ENCODE results near the gene TTLL6. TPM values are rescaled to one million over a fixed set of nuclear protein-coding genes. Genes with fewer than 3 reads are reported as not detected.
"Not testable (repeated sequence)": the region's sequence is repeated elsewhere in the genome, so short reads cannot be mapped to it uniquely, and the experiment has no call there.

The TTLL6 gene
- total and polyA plus RNA-seq, 2 of the 8 experiments (the other 6 are each of a cell fraction or from before 2014, with no cell fraction given), result 2.6 to 4.3 TPM

DNA sequence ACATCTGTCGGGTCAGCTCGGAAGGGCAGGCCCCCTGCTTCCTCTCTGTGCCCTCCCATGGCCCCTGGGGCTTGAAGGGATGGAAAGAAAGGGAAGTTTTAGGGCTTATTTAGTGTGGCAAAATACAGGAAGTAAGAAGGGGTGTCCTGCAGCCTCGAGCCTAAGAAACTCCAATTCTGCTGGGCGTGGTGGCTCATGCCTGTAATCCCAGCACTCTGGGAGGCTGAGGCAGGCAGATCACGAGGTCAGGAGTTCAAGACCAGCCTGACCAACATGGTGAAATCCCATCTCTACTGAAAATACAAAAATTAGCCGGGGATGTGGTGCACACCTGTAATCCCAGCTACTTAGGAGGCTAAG lies 20.9 kb downstream of the TTLL6 start:
- H3K18ac ChIP-seq (ENCODE audit: extremely low read depth, low read length); H3K9ac ChIP-seq (replicated peaks in 1 of 4; ENCODE audit: extremely low read depth in 1 of 4, low read depth in 3 of 4, low read length in 3 of 4); H3K23me2 ChIP-seq (ENCODE audit: low read depth, low read length); H3K9me3 ChIP-seq (ENCODE audit: insufficient read depth in 2 of 2, low read depth in 1 of 2, low read length in 1 of 2); H3K56ac ChIP-seq (replicated peaks; ENCODE audit: insufficient read length, low read depth, low read length); H4K20me1 ChIP-seq (replicated peaks in 1 of 2; ENCODE audit: control insufficient read depth in 1 of 2, insufficient read depth in 2 of 2, low read length in 2 of 2); H3K4me1 ChIP-seq (replicated peaks in 1 of 4; ENCODE audit: control insufficient read depth in 3 of 4, insufficient read depth in 4 of 4, low read length in 3 of 4); H2BK15ac ChIP-seq (ENCODE audit: low read length); POLR2A ChIA-PET (ENCODE audit: partially characterized antibody); H3K4me3 ChIP-seq (ENCODE audit: extremely low read depth in 1 of 4, insufficient read depth in 2 of 4, low read depth in 3 of 4, low read length in 4 of 4); H2BK12ac ChIP-seq (ENCODE audit: low read depth, low read length); H2BK5ac ChIP-seq (ENCODE audit: low read depth, low read length); H3K27me3 ChIP-seq (replicated peaks in 1 of 4; ENCODE audit: control insufficient read depth in 3 of 4, extremely low read depth in 1 of 4, insufficient read depth in 3 of 4, low read length in 3 of 4); H3K14ac ChIP-seq (ENCODE audit: insufficient read length); H4K5ac ChIP-seq (ENCODE audit: insufficient read length, low read depth, low read length); H3K23ac ChIP-seq (ENCODE audit: insufficient read length); H3K36me3 ChIP-seq (ENCODE audit: control insufficient read depth in 2 of 4, insufficient read depth in 4 of 4, low read length in 3 of 4); H2BK20ac ChIP-seq (ENCODE audit: low read length); H3K4me2 ChIP-seq (ENCODE audit: insufficient read depth in 1 of 2, low read depth in 2 of 2, low read length in 2 of 2); H4K91ac ChIP-seq (replicated peaks; ENCODE audit: insufficient read length, low read length); H4K8ac ChIP-seq (ENCODE audit: extremely low read depth, insufficient read depth, low read length); H3K79me1 ChIP-seq (ENCODE audit: low read depth, low read length); DNase-seq (ENCODE audit: low read depth in 1 of 2, low spot score in 2 of 2); FAIRE-seq; H3K79me2 ChIP-seq (ENCODE audit: control insufficient read depth in 1 of 2, insufficient read depth in 2 of 2, low read length in 2 of 2); H2AFZ ChIP-seq (ENCODE audit: low read length); H2BK120ac ChIP-seq (replicated peaks; ENCODE audit: low read depth, low read length); H3K4ac ChIP-seq (replicated peaks; ENCODE audit: insufficient read length, low read depth, low read length); H3K27ac ChIP-seq (ENCODE audit: low read depth, low read length); H2AK5ac ChIP-seq (ENCODE audit: low read depth, low read length): not testable (repeated sequence)
- CTCF ChIA-PET (ENCODE audit: partially characterized antibody), result interaction anchor here (0.7 to 88.5 kb wide), 5 partner anchors 9 to 118 kb away, joined by 3 to 2590 read pairs (median 6); partner anchors contain the start of genes ATP5MC1, PRAC1 and PRAC2
- 83% methylated on average over 6 of the region's 6 CpGs; no CpG with 5 or more reads in 1 of the 2 experiments for WGBS, 2 experiments (ENCODE audit: extremely low coverage in 1 of 2, insufficient coverage in 1 of 2, insufficient read length in 1 of 2, insufficient replicate concordance in 2 of 2, low coverage in 1 of 2, low lambda C conversion rate in 2 of 2, missing lambda C conversion rate in 1 of 2)
